Loucy (cell line): ENCODE results near the gene GIPC1.

Source experiments
- H2AFZ ChIP-seq: fragments of 200-600 bp; sonication (generic); 2 replicates; pipeline ENCODE4 v1.6.0; 2016; ENCODE audit warnings: antibody characterized with exemption, mild to moderate bottlenecking, low read length, moderate library complexity
- H3F3A ChIP-seq: fragments of 200-600 bp; 2 replicates; pipeline ENCODE4 v1.6.0; 2016; ENCODE audit warnings: antibody characterized with exemption, low read depth, mild to moderate bottlenecking
- H3K27me3 ChIP-seq: fragments of 200-600 bp; sonication (generic); 2 replicates; pipeline ENCODE4 v1.6.1; 2014; ENCODE audit warnings: low read length, mild to moderate bottlenecking; ENCODE audit not compliant: insufficient read depth, poor library complexity, severe bottlenecking
- H3K36me3 ChIP-seq: fragments of 200-600 bp; sonication (generic); 2 replicates; pipeline ENCODE4 v1.6.1; 2016; ENCODE audit warnings: low read length; ENCODE audit not compliant: insufficient read depth
- H3K4me1 ChIP-seq: fragments of 200-600 bp; sonication (generic); 2 replicates; pipeline ENCODE4 v1.5.1; 2014; ENCODE audit warnings: low read length, mild to moderate bottlenecking; ENCODE audit not compliant: insufficient read depth, poor library complexity, severe bottlenecking
- H3K4me2 ChIP-seq: fragments of 200-600 bp; sonication (generic); 2 replicates; pipeline ENCODE4 v1.6.0; 2014; ENCODE audit warnings: antibody characterized with exemption, low read length, low read depth, mild to moderate bottlenecking; ENCODE audit not compliant: poor library complexity, severe bottlenecking
- H3K4me3 ChIP-seq: fragments of 200-600 bp; sonication (generic); 2 replicates; pipeline ENCODE4 v1.5.1; 2014; ENCODE audit warnings: low read length, mild to moderate bottlenecking, mixed read lengths; ENCODE audit not compliant: poor library complexity, severe bottlenecking
- H3K79me2 ChIP-seq: fragments of 200-600 bp; sonication (generic); 2 replicates; pipeline ENCODE4 v1.6.1; 2014; ENCODE audit warnings: low read length; ENCODE audit not compliant: insufficient read depth
- H3K9ac ChIP-seq: fragments of 200-600 bp; sonication (generic); 2 replicates; pipeline ENCODE4 v1.6.0; 2014; ENCODE audit warnings: mild to moderate bottlenecking, low read depth, low read length, moderate library complexity; ENCODE audit not compliant: poor library complexity, severe bottlenecking
- H3K9me2 ChIP-seq: fragments of 200-600 bp; sonication (generic); replicated peaks from 2 replicates; pipeline ENCODE4 v1.6.1; 2016; ENCODE audit warnings: low read depth, low read length, mixed read lengths
- H3K9me3 ChIP-seq: fragments of 200-600 bp; sonication (generic); 2 replicates; pipeline ENCODE4 v1.6.1; 2014; ENCODE audit warnings: mild to moderate bottlenecking, antibody characterized with exemption, low read length, low read depth; ENCODE audit not compliant: insufficient read depth
- H4K20me1 ChIP-seq: fragments of 200-600 bp; sonication (generic); 2 replicates; pipeline ENCODE4 v1.6.0; 2014; ENCODE audit warnings: antibody characterized with exemption, low read length, mild to moderate bottlenecking; ENCODE audit not compliant: insufficient read depth, poor library complexity, severe bottlenecking
- CTCF ChIP-seq: fragments of 200-600 bp; sonication (generic); conservative IDR thresholded peaks from 2 replicates; pipeline ENCODE4 v1.5.1; 2014; ENCODE audit warnings: mild to moderate bottlenecking, antibody characterized with exemption, low read length
- EZH2phosphoT487 ChIP-seq: fragments of 200-600 bp; IDR thresholded peaks from 2 replicates; pipeline ENCODE4 v1.6.1; 2018; ENCODE audit warnings: antibody characterized with exemption, mild to moderate bottlenecking, moderate library complexity, borderline replicate concordance

The GIPC1 gene

DNA sequence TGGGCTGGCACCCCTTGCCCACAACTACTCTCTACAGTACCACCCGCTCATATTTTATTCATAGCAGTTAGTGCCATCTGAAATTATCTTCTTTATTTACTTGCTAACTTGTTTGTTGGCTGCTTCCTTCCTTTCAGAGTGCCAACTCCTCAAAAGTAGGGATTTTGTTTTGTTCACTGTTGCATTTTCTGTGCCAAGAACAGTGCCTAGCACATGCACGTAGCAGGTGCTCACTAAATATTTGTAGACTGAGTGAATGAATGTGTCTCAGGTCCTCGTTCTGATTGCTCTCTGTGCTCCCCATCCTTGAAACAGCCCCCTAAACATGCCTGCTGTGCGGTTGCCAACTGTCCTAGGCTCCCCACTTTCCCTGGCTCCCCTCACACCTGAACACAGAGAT is 1.5 kb downstream of the GIPC1 start:
- H3K27me3 ChIP-seq, result no peaks in the 10 kb centered on the region
- H3K36me3 ChIP-seq, result no peaks in the 10 kb centered on the region
- peaks cover 18% of the 10 kb centered on the region for H3K4me1 ChIP-seq
- H3F3A ChIP-seq, result no peaks in the 10 kb centered on the region
- H3K9ac ChIP-seq, result no peak overlapping the region
- no peak for TF ChIP-seq EZH2phosphoT487
- no peak for TF ChIP-seq CTCF
- peaks cover 10% of the 10 kb centered on the region; the same call in 1 of the 2 replicates for H3K79me2 ChIP-seq
- H3K4me2 ChIP-seq, result peak overlapping the region; percentile 99
- no peaks in the 10 kb centered on the region for H3K9me2 ChIP-seq
- H4K20me1 ChIP-seq, result no peaks in the 10 kb centered on the region
- H3K4me3 ChIP-seq, result peak overlapping the region; percentile 94
- H2AFZ ChIP-seq, result no peak overlapping the region
- no peaks in the 10 kb centered on the region for H3K9me3 ChIP-seq

DNA sequence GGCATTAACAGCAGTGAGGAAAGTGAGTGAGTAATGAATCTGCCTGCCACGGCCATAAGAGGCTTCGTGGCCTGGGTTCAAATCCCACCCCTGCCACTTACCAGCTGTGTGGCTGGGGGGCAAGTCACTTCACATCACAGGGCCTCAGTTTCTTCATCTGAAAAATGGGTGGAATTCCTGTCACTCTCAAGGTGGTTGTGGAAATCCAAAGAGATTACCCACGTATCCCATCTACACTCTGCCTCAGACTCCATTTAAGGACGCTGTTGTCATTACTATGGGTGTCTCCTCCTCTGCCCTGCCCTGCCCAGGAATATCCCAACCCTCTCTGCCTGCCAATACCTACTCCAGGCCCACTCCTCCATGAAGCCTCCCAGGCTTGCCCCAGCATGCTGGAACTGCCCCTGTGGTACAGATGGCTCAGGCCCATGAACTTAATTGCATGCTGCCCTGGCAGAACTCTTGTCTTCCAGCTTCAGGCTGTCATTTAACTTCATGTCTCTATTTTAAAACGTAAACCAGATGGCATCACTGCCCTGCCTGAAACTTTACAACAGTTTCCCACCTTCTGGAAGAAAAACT is 3.1 kb downstream of the GIPC1 start:
- H3K36me3 ChIP-seq, result no peaks in the 10 kb centered on the region
- no peak overlapping the region for H2AFZ ChIP-seq
- H4K20me1 ChIP-seq, result no peaks in the 10 kb centered on the region
- H3K4me3 ChIP-seq, result no peak overlapping the region
- peaks cover 18% of the 10 kb centered on the region for H3K4me1 ChIP-seq
- no peaks in the 10 kb centered on the region for H3F3A ChIP-seq
- no peak for TF ChIP-seq CTCF
- no peak for TF ChIP-seq EZH2phosphoT487
- no peak overlapping the region for H3K4me2 ChIP-seq
- peaks cover 10% of the 10 kb centered on the region; the same call in 1 of the 2 replicates for H3K79me2 ChIP-seq
- H3K27me3 ChIP-seq, result no peaks in the 10 kb centered on the region
- no peaks in the 10 kb centered on the region for H3K9me3 ChIP-seq
- no peak overlapping the region for H3K9ac ChIP-seq
- no peaks in the 10 kb centered on the region for H3K9me2 ChIP-seq

GRCh38 chr19:14487370-14488125 is 8.4 kb downstream of the GIPC1 start:
- H3K9ac ChIP-seq, result no peak overlapping the region
- H2AFZ ChIP-seq, result no peak overlapping the region
- no peaks in the 10 kb centered on the region for H3K36me3 ChIP-seq
- no peaks in the 10 kb centered on the region for H4K20me1 ChIP-seq
- no peaks in the 10 kb centered on the region for H3K4me1 ChIP-seq
- no peaks in the 10 kb centered on the region for H3K27me3 ChIP-seq
- no peaks in the 10 kb centered on the region for H3K79me2 ChIP-seq
- no peak overlapping the region for H3K4me3 ChIP-seq
- H3K9me3 ChIP-seq, result no peaks in the 10 kb centered on the region
- no peak overlapping the region for H3K4me2 ChIP-seq
- no peaks in the 10 kb centered on the region for H3F3A ChIP-seq
- H3K9me2 ChIP-seq, result no peaks in the 10 kb centered on the region
- TF ChIP-seq EZH2phosphoT487, result no peak
- no peak for TF ChIP-seq CTCF
